ENCODE measurements around the gene MTF2.
A peak's percentile ranks its signal among the peaks of the same experiment; 100 is the strongest.

MTF2 gene

DNA sequence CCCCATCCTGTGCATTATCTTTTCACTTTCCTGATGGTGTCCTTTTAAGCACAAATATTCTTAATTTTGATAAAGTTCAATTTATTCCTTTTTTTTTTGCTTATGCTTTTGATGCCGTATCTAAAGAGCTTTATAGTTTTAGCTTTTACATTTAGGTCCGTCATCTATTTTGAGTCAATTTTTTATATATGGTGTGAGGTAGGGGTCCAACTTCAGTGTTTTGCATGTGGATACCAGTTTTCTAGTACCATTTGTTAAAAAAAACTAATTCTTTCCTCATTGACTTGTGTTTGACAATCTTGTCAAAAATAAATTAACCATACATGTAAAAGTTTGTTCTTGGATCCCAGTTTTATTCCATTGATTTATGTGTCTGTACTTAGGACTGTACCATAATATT lies 4.9 kb downstream of the MTF2 start:
- no peak for FAIRE-seq

DNA sequence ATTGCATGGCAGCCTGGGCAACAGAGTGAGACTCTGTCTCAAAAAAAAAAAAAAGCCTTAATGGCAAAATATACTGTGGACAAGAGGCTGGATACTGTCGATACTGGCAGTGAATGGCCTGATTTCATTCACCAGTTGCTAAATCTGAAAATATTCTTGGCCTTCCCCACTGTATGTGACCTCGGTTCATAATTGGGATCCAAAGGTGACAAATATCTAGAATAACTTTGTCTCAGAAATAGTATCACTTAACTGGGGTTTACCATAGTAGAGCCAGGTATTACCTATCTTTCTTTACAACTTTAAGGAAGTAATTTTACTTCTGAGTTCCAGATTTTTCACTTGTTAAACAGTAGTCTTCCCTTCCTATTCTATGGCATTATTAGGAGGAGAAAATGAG lies 8.4 kb downstream of the MTF2 start:
- FAIRE-seq, result no peak

DNA sequence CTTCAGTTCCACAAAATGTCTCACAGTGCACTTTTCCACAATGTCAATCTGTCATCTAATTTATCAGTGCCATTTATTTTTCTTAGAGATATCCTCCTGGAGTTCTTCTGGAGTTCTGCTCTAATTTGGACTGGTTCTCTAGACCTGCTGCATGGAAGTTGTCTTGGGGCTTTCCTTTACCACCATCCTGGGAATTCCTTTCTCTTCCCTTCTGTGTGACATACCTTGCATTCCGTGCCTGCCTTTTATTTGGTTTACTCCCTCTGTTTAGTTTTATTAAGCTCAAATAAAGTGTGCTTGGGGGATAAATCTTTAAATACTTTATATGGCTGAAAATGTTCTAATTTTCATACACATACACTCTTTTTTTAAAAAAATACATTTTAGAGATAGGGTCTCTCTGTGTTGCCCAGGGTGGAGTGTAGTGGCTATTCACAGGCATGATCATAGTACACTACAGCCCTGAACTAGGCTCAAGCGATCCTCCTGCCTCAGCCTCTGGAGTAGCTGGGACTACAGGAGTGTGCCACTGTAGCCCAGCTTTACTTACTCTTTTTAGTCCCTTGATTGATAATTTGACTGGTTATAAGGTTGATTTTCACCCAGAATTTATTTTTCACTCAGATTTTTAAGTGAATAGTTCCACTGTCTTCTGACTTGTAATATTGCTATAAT lies 14.4 kb downstream of the MTF2 start:
- FAIRE-seq, result no peak

DNA sequence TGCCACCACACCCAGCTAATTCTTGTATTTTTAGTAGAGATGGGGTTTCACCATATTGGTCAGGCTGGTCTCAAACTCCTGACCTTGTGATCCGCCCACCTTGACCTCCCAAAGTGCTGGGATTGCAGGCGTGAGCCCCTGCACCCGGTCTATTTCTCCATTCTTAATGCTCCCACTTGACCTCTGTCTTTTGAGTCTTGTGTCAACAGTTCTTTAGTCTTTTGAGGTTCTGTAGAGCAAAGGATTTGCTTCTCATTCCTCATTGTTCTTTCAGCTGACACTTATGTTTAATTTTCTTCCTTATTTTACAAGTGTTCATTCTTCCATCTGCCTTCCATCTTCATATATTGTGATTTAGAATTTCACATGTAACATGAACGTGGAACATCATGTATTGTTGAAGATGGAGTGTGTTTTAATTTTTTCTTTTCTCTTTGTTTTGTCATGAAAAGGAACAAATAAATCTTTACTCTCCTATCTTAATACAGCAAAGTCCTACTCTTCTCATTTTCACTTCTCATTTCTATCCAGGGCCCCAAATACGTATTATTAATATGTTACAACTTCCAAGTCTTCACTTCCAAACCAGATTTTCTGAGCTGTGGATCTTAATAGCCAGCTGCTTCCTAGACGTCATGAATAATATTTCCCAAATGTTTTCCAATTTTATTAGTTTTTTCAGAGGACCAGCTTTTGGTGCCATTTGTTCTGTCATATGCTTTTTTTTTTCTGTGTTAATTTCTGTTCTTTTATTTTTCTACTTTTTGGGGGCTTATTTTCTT lies 16.9 kb downstream of the MTF2 start:
- no peak for FAIRE-seq

DNA sequence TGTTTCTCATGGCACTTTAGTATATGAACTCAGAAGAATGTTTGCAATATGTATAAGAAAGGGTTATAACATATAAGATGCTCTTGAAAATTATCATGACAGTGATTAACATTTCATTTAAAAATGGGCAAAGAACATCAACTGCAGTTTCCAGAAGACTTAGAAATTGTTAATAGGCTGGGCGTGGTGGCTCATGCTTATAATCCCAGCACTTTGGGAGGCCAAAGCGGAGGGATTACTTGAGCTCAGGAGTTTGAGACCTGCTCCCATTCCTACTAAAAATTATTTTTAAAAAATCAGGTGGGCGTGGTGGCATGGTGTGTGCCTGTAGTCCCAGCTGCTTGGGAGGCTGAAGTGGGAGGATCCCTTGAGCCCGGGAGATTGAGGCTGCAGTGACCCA lies 23.1 kb downstream of the MTF2 start:
- FAIRE-seq, result no peak

DNA sequence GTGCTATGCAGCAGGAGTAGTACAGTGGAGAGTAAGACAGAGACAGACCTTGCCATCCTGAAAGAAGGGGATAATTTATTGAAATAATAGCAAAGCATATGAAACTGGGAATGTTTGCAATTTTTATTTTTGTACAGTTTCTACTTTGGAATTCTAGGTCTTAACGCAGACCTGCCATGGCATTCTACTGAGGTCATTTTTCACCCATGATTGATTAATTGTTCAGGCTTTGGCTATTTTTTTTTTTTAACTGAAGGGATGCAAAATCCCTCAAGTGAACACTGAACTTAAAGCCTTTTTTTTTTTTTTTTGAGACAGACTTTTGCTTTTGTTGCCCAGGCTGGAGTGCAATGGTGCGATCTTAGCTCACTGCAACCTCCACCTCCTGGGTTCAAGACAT lies 27.1 kb downstream of the MTF2 start:
- no peak for FAIRE-seq

DNA sequence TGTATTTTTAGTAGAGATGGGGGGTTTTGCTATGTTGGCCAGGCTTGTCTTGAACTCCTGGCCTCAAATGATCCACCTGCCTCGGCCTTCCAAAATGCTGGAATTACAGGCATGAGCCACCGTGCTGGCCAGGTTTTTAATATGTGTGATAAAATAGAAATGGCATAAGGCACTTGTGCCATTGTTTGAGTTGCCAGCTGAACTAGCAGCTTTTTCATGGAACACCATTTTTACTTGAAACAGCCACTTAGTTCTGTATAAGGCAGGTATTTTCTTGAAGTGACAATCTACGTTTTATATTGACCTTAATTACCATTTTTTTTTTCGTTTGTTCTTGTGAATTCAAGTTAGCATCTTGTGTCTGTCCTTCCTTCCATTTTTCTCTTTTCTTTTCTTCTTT lies 28.3 kb downstream of the MTF2 start:
- no peak for FAIRE-seq

DNA sequence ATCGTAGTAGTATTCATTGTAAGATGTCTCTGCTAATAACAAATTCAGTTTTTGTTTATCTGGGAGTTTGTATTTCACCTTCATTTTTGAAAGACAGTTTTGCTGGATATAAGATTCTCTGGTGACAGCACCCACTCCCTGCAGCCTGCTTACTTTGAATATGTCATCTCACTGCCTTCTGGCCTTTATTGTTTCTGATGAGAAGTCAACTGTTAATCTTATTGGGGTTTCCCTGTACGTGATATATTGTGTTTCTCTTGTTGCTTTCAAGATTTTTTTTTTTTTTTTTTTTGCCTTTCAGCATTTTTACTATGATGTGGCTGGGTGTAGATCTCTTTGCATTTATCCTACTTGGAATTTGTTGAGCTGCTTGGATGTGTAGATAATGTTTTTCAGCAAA lies 29.3 kb downstream of the MTF2 start:
- FAIRE-seq, result no peak

DNA sequence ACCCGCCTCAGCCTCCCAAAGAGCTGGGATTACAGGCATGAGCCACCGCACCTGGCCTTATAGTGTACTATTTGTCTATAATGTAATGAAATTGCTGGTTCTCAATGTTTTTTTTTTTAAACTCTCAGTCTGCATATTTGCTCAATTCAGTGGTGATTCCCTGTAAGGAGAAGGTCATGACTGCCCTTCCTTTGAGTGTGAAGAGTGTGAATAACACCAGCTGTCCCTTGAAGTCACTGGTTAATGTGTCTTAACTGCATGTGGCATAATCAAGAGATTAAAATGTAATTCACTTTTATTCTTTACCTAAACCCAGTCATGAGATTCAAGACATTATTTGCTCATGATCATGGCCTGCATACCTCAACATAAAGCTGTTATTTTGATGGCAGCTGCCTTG lies 30.5 kb downstream of the MTF2 start:
- FAIRE-seq, result no peak

DNA sequence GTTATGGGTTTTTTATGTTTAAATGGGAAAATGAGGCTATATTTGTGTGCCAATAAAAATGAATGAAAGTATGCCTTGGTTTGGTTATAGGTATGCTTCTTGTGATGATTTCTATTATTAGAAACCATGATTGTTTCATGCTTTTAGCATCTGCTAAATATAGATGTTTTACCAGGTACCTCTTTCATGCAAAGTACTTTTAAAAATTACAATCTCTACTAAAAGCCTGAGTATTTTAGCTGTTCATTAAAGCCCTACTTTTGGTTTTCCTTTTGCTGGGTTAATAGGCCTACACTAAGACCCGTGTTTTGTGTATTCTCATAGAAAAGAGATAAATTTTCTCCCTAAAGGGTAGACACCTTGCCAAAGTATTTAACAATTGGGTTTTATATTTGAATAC lies 32.0 kb downstream of the MTF2 start:
- FAIRE-seq, result no peak

DNA sequence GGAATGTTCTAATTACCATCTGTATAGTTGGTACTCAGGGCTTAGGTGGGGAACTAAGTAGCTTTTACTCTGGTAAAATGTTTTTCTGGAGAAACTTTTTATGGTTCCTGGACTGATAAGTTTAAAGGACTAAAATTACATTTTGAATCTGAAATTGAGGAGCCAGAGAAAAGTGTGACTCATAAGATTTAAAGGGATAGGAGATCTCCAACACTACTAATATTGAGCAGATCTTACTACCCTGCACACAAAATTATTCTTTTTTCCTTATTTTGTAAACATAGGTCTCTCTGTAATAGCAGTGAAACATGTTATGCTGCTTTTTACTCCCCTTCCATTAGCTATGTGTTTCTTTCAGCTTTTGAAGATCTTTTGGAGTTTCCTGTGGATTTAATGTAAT lies 32.5 kb downstream of the MTF2 start:
- no peak for FAIRE-seq

DNA sequence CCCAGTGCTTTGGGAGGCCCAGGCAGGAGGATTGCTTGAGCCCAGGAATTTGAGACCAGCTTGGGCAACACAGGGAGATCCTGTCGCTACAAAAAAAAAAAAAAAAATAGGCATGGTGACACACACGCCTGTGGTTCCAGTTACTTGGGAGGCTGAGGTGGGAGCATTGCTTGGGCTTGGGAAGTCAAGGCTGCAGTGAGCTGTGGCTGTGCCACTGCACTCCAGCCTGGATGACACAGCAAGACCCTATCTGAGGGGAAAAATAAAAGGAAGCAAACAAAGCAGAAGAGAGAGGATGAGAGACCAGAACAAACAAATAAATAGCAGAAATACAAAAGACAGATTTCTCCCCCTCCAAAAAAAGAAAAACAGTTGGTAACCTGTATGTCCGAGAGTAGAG lies 34.0 kb downstream of the MTF2 start:
- no peak for FAIRE-seq

DNA sequence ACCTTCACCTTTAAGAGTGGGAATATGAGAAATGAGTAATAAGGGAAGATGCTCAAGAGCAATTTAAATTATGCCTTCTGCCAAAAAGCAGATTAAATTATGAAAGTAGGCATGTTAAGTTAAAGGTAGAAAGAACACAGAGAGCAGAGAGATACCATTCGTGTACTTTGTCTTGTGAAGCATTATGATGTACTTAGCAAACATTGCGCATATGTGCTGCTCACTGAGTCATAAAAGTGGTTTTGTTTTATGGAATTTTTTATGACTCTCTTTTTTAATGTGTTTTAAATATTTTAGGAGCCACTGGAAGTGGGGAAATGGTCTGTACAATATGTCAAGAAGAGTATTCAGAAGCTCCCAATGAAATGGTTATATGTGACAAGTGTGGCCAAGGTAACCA lies 35.3 kb downstream of the MTF2 start:
- no peak for FAIRE-seq

DNA sequence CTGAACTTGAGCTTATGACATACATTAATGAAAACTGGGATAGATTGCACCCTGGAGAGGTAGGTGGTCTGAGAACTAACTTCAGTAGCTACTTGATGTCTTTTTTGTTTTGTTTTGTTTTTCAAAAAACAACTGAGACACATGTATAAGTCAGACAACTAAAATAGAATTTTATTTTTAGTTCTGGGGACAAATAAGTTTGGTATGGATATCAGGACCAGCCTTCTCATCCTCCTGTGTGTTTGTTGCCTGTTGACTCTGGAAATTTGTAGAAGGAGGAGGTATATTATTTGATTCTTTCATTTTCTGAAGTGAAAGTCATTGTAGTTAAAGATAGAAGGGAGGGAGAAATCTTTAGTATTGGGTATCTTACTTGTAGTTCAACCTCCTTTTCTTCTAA lies 41.5 kb downstream of the MTF2 start:
- no peak for FAIRE-seq

DNA sequence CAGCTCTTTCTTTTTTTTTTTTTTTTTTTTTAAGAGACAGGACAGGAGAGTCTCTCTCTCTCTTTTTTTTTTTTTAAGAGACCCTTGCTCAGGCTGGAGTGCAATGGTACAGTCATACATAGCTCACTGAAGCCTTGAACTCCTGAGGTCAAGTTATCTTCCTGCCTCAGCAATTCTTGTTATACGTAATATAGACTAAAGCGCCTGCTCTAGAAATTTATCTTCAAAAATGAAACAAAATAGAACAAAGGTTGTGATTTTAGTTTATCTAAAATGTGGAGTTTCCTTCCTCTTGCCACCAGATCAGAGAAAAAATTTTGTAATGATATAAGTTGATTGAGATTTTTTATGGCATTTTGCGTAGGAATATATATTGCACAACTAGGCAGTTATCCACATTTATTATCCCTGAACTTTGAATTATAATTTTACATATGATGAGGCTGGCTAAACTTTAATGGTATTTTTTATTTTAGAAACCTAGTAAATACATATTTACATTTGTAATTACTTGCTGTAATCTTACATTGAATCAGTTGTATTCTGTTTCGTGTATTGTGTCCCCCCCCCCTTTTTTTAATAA lies 44.2 kb downstream of the MTF2 start:
- no peak for FAIRE-seq

DNA sequence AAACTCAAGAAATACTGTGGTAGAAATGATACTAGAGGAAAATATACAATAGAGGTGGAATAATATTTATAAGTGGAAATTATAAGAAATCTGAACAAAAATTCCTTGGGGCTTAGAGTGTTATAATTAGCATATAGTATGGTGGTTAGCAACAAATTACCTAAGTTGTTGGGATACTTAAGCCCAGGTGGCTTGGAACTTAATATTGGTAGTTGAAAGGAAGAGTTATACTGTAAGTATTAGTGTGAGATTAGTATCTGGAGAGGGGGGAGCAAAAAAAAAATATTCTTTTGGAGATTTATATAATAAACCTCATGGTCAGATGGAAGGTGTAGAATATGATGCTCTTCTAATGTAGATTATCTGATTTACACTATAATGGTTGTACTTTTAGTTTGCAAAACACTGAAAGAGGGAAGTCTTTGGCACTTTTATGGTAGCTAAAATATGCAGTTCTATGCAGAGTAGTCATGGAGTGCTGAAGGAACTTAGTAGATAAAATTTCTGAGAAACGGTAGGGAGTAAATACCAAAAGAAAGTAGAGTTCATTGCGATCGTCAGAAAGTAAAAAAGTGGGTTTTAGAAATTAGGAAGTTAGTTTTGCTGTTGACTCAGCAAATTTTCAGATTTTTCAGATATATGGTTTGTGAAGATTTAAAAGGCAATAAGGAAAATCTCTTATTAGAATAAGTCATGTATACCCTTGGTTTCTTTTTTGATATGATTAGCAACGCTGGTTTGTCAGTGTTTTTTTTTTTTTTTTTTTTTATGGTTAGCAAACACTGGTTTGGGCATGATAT lies 45.7 kb downstream of the MTF2 start:
- no peak for FAIRE-seq

DNA sequence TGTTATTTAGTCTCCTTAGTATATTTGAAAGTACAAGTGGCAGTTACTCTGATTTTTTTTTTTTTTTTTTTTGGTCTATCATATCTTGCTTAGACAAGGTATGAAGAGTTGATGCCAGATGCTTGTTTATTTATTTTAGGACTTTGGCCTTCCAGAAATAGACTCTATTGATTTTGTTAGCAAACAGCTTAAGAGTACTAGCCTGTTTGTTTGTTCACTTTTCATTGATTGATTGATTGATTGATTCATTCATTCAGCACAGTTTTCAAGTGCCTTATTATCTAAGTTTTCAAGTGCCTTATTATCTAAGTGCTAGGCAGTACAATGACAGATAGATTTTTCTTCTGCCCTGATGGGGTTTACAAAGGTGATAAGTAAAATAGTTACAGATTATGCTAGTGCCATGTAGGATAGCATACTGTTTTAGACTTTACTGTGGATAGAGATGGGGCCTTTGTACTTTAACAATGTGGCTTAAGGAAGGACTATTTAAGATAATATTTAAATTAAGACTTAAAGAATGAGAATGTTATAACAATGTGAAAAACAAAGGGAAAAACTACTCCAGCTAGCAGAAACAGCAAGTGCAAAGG lies 50.5 kb downstream of the MTF2 start:
- no peak for FAIRE-seq

DNA sequence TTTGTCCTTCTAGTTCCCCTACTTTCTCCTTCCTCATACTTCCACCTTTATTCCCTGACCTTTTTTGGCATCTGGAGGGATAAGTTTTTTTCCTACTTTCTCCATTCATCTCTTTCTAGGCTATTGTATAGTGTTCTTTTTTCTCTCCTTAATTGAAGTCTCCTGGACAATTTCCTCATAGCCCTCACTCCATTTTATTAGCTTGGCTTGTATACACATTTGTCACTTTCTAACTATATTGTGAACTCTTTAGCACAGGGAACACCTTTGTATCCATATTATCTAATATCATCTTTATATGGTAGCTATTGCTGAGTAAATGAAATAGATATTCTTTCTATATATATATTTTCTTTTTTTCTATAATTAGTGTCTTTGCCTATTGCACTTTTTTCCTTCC lies 53.6 kb downstream of the MTF2 start:
- no peak for FAIRE-seq

DNA sequence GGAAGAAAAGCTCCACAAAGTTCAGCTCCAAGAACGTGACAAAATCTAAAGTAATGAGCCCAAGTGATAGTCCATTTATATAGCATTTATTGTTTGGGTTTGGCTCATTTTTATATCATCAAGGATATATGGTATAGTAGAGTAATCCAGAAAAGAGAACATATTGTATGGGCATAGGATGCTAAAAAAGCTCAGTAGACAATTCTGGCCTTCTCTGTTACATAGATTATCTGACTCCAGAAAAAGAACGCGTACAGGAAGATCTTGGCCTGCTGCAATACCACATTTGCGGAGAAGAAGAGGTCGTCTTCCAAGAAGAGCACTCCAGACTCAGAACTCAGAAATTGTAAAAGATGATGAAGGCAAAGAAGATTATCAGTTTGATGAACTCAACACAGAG lies 57.4 kb downstream of the MTF2 start:
- FAIRE-seq, result no peak

DNA sequence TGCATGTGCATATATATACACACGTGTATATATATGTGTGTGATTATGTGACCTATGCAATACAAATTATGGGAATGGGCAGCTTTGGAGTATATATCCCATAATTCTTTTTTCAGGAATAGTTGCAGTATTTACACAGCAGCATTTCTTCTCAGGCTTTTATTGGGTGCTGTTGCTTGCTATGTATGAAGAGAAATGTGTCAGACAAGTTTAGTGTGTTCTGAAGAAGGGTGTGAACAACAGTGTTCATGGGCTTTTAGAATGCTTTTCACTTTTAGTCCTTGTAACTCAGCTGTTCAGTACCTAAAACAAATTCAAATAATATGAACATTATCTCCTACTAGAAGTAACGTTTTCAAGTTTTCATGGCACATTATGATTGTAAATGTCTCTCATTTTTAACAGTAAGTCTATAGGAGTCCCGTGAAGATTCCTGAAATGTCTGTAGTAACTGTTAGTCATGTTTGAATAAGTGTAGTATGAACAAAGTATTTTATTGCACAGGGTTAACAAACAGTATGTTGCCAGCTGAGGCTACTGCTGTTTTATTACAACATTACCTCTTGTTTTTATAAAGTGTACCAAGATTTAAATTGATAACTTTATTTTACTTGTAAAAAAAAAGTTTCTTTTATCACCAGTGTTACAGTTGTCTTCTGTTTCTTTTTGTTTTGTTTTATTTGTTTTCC lies 58.7 kb downstream of the MTF2 start:
- FAIRE-seq, result peak; percentile 34

DNA sequence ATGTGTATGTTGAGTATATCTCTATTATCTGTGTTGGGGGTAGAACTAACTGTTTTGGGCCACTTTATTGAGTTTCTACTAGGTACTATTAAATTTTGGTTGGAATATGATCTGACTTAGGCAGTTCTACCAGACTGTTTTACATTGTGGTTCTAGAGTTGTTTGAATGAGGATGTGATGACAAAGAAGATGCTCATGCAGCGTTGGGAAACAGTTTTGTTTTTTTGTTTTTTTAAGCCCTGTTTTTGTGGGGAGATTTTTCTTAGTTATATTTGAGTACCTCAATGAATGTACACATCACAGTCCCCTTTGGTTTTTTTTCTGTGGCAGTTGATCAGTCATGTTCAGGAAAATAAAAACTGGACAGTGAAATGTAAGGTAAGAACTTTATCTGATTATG lies 61.0 kb downstream of the MTF2 start:
- FAIRE-seq, result no peak

DNA sequence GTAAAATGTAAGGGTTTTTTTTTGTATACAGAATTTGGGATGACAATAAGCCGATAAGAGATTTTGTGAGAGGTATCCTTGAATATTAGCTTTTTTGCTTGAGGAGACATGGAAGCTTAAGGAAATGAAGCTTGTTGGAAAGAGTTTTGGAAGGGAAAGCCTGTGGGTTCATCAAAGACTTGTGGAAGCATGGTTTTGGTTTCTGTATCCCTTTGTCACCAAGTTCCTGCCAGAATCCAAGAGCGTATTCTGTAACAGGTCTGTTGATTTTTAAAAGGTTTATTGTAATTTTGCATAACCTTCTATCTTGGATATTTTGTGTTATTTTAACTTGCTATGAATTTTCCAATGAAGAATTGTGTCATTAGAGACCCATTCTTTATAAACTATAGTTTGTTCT lies 63.1 kb downstream of the MTF2 start:
- FAIRE-seq, result no peak

DNA sequence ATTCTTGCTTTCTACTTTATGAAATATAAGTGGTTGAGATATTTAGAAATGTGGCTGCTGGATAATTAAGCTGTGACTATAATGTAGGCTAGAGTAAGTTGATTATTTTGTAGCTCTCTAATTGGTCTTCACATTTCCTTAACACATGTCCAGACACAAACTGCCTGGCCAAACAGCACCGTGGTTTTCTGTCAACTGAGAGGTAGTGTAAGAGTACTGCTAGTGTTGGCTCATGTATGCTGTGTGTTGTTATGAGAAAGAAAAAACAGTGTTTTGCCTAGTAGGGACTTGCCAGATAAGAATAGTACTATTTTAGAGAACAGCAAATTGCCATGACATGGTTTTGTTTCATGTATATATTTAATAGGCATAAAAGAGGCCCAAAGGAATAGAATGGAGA lies 64.1 kb downstream of the MTF2 start:
- FAIRE-seq, result no peak

Measured in A204.1 (cell line).